Tongue (tissue), 2 donors: ENCODE data around the gene ZNF320. TPM values are rescaled to one million over a fixed set of nuclear protein-coding genes. Genes with fewer than 3 reads are reported as not detected.
"Not testable (repeated sequence)": the region's sequence is repeated elsewhere in the genome, so short reads cannot be mapped to it uniquely, and the experiment has no call there.

Experiments
- DNase-seq: peaks from one replicate; pipeline ENCODE4 v3.0.0-alpha.2; 2015
- total RNA-seq: library from RNA; depleted of rRNA; stranded (reverse); fragments of >200 nt; gene quantifications from one replicate; pipeline ENCODE4 v1.2.3, GENCODE V29; 2014

The ZNF320 gene
- total RNA-seq, 1 donor from 2014 or later, result 27.7 TPM

- peak; percentile 91 for DNase-seq
These were observed 25.7 kb upstream of the ZNF320 start, which contains the start of gene ZNF888 for GRCh38 chr19:52922841-52923777. Gene ZNF888 (minus strand): TSS chr19:52923428. CDS start chr19:52917873, 5,555 bp downstream.

GRCh38 chr19:52917531-52917930 is 20.1 kb upstream of the ZNF320 start:
- DNase-seq, result no peak

GRCh38 chr19:52910648-52911047 is 13.2 kb upstream of the ZNF320 start:
- DNase-seq, result no peak

- not testable (repeated sequence) for DNase-seq
These were observed 6.8 kb upstream of the ZNF320 start for GRCh38 chr19:52904052-52904780.

- DNase-seq, result no peak
These were observed 4.4 kb upstream of the ZNF320 start for GRCh38 chr19:52901842-52902241.

GRCh38 chr19:52898596-52898995 is 1.2 kb upstream of the ZNF320 start:
- DNase-seq, result not testable (repeated sequence)

GRCh38 chr19:52898101-52898500 is 666 bp upstream of the ZNF320 start:
- no peak for DNase-seq

GRCh38 chr19:52896431-52897137 is 851 bp downstream of the ZNF320 start:
- peak; percentile 42 for DNase-seq

GRCh38 chr19:52891336-52891735 is 6.1 kb downstream of the ZNF320 start:
- no peak for DNase-seq

- no peak for DNase-seq
These were observed 7.5 kb downstream of the ZNF320 start for GRCh38 chr19:52889931-52890330.

GRCh38 chr19:52889076-52889475 is 8.4 kb downstream of the ZNF320 start:
- DNase-seq, result no peak

GRCh38 chr19:52880895-52881389 is 16.5 kb downstream of the ZNF320 start:
- no peak for DNase-seq

- DNase-seq, result not testable (repeated sequence)
These were observed 24.4 kb downstream of the ZNF320 start for GRCh38 chr19:52872996-52873395.

GRCh38 chr19:52871466-52871865 is 26.0 kb downstream of the ZNF320 start:
- no peak for DNase-seq

GRCh38 chr19:52868031-52868430 is 29.4 kb downstream of the ZNF320 start:
- DNase-seq, result not testable (repeated sequence)

GRCh38 chr19:52857378-52858191 is 39.9 kb downstream of the ZNF320 start, which contains the start of gene ZNF468:
Gene ZNF468 (minus strand): TSS chr19:52857619. CDS start chr19:52854272, 3,347 bp downstream.
- DNase-seq, result peak; percentile 79

- DNase-seq, result peak; percentile 13
These were observed 40.7 kb downstream of the ZNF320 start for GRCh38 chr19:52856540-52857377.
